PC-9 (cell line): ENCODE data around the gene CSN1S1. TPM values are rescaled to one million over a fixed set of nuclear protein-coding genes. Genes with fewer than 3 reads are reported as not detected.

ENCODE experiments used
- Bru-seq: library from RNA; stranded (reverse); fragments of 400-500 nt; gene quantifications from one replicate; lab custom pipeline; 2021; lab: Mats Ljungman, UMichigan
- BruChase-seq, 2 experiments: library from RNA; stranded (reverse); fragments of 400-500 nt; gene quantifications; one replicate each; lab custom pipeline; 2021; lab: Mats Ljungman, UMichigan
- BruUV-seq: library from RNA; stranded (reverse); fragments of 400-500 nt; replicated peaks from 2 replicates; lab custom pipeline; 2021; lab: Mats Ljungman, UMichigan
- CTCF ChIA-PET: fragments of 300-600 bp; sonication (Branson Sonifier 250); formaldehyde crosslinking; loops from one replicate; lab custom pipeline; 2022; ENCODE audit warnings: antibody characterized with exemption; lab: Charles Lee
- POLR2A ChIA-PET: fragments of 300-600 bp; sonication (Branson Sonifier 250); formaldehyde crosslinking; loops from one replicate; lab custom pipeline; 2022; ENCODE audit warnings: antibody characterized with exemption; ENCODE audit not compliant: unreplicated experiment; lab: Charles Lee
- DNase-seq, 2 experiments: peaks; one replicate each; pipeline versions ENCODE4 v3.0.0 to v3.0.0-alpha.2; 2015 to 2022; ENCODE audit warnings: mixed read lengths in 1 of 2
- H2AFZ ChIP-seq: fragments of 200-600 bp; sonication (generic); 2 replicates; pipeline ENCODE4 v1.8.1; 2017; ENCODE audit warnings: antibody characterized with exemption
- H3F3A ChIP-seq: fragments of 200-600 bp; sonication (generic); 2 replicates; pipeline ENCODE4 v1.8.1; 2017; ENCODE audit warnings: antibody characterized with exemption, mild to moderate bottlenecking, low read depth; ENCODE audit not compliant: insufficient read depth
- H3K27ac ChIP-seq: fragments of 200-600 bp; sonication (generic); 2 replicates; pipeline ENCODE4 v1.6.1; 2016; ENCODE audit warnings: mixed run types
- H3K27me3 ChIP-seq: fragments of 200-600 bp; sonication (generic); 2 replicates; pipeline ENCODE4 v1.6.1; 2016; ENCODE audit warnings: low read depth, mixed run types; ENCODE audit not compliant: insufficient read depth
- H3K36me3 ChIP-seq: fragments of 200-600 bp; sonication (generic); 2 replicates; pipeline ENCODE4 v1.6.1; 2016; ENCODE audit warnings: low read depth, mixed run types
- H3K4me1 ChIP-seq: fragments of 200-600 bp; sonication (generic); replicated peaks from 2 replicates; pipeline ENCODE4 v1.6.1; 2016; ENCODE audit warnings: mixed run types; ENCODE audit not compliant: insufficient read depth
- H3K4me2 ChIP-seq: fragments of 200-600 bp; sonication (generic); 2 replicates; pipeline ENCODE4 v1.6.1; 2017; ENCODE audit warnings: mixed run types
- H3K4me3 ChIP-seq: fragments of 200-600 bp; sonication (generic); 2 replicates; pipeline ENCODE4 v1.6.1; 2016; ENCODE audit warnings: mixed run types
- H3K79me2 ChIP-seq: fragments of 200-600 bp; sonication (generic); 2 replicates; pipeline ENCODE4 v1.6.1; 2017; ENCODE audit warnings: low read depth, mixed run types
- H3K9me2 ChIP-seq: fragments of 200-600 bp; sonication (generic); 2 replicates; pipeline ENCODE4 v1.8.1; 2017; ENCODE audit warnings: mild to moderate bottlenecking; ENCODE audit not compliant: insufficient read depth
- H3K9me3 ChIP-seq: fragments of 200-600 bp; sonication (generic); 2 replicates; pipeline ENCODE4 v1.8.1; 2016; ENCODE audit warnings: low read depth; ENCODE audit not compliant: insufficient read depth
- H4K20me1 ChIP-seq: fragments of 200-600 bp; sonication (generic); 2 replicates; pipeline ENCODE4 v1.8.1; 2017; ENCODE audit not compliant: insufficient read depth
- EZH2 ChIP-seq: fragments of 200-600 bp; sonication (generic); IDR thresholded peaks from 2 replicates; pipeline ENCODE4 v1.8.0; 2017; ENCODE audit warnings: antibody characterized with exemption, low read depth
- intact Hi-C: fragments of 100-400 bp; cut with micrococcal nuclease; formaldehyde crosslinking; loops from one replicate; pipeline ENCODE4 v1.10.0; 2022; ENCODE audit not compliant: unreplicated experiment
- long read RNA-seq: library from polyadenylated mRNA; stranded (forward); transcript quantifications from one replicate; pipeline ENCODE4 v2.0.0, GENCODE V29; 2022
- total RNA-seq: library from RNA; stranded (reverse); gene quantifications from 2 replicates; pipeline ENCODE4 v1.2.3, GENCODE V29; 2021
- TF ChIP-seq, protein P1 (sequence below): fragments of 200-600 bp; sonication (generic); conservative IDR thresholded peaks from 2 replicates; pipeline ENCODE4 v1.6.1; 2017; ENCODE audit warnings: mixed run types, antibody characterized with exemption, mild to moderate bottlenecking, moderate library complexity

Gene CSN1S1, protein sequence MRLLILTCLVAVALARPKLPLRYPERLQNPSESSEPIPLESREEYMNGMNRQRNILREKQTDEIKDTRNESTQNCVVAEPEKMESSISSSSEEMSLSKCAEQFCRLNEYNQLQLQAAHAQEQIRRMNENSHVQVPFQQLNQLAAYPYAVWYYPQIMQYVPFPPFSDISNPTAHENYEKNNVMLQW
- total RNA-seq = not detected in 2 replicates
- Bru-seq, nascent RNA = not detected
- not detected for BruChase-seq, experiment 1, labeled RNA remaining after a 2-hour chase
- not detected for BruChase-seq, experiment 2, labeled RNA remaining after a 6-hour chase
- long read RNA-seq = 0 reads

DNA sequence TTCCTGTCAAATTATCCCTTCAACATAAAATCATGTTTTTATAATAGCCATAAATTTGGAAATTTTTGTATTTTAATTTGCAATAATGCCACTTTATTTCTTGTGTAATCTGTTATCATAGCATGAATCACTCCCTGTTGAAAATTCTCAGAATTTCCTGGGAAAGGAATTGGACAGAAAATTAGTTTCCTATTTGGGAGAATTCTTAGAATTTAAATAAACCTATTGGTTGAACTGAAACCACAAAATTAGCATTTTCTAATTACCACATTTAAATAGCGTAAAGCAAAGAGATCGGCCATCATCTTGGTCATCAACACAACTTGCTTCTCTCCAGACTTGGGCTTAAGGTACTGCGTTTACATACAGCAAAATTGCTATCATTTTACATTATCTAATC is at the start of gene CSN1S1:
Gene CSN1S1 (plus strand): TSS at position 301 of the 400 bp plus-strand sequence. CDS start 1,488 bp downstream, outside the sequence.
- no peak for TF ChIP-seq EZH2
- TF ChIP-seq, protein P1, sequence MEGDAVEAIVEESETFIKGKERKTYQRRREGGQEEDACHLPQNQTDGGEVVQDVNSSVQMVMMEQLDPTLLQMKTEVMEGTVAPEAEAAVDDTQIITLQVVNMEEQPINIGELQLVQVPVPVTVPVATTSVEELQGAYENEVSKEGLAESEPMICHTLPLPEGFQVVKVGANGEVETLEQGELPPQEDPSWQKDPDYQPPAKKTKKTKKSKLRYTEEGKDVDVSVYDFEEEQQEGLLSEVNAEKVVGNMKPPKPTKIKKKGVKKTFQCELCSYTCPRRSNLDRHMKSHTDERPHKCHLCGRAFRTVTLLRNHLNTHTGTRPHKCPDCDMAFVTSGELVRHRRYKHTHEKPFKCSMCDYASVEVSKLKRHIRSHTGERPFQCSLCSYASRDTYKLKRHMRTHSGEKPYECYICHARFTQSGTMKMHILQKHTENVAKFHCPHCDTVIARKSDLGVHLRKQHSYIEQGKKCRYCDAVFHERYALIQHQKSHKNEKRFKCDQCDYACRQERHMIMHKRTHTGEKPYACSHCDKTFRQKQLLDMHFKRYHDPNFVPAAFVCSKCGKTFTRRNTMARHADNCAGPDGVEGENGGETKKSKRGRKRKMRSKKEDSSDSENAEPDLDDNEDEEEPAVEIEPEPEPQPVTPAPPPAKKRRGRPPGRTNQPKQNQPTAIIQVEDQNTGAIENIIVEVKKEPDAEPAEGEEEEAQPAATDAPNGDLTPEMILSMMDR = no peak
- no peaks in the 10 kb centered on the region for H3K9me3 ChIP-seq
- POLR2A ChIA-PET = no interaction called here
- H3K4me2 ChIP-seq = no peak within 1 kb of the TSS
- no TSS peak for BruUV-seq
- no peaks in the 10 kb centered on the region for H3K27me3 ChIP-seq
- no peak within 1 kb of the TSS for H3K27ac ChIP-seq
- DNase-seq = no peak
- CTCF ChIA-PET = no interaction called here
- no peaks in the 10 kb centered on the region for H3K4me1 ChIP-seq
- H4K20me1 ChIP-seq = no peaks in the 10 kb centered on the region
- intact Hi-C loops = no loop called here
- H3F3A ChIP-seq = no peaks in the 10 kb centered on the region
- H2AFZ ChIP-seq = no peak within 1 kb of the TSS
- no peak within 1 kb of the TSS for H3K4me3 ChIP-seq
- H3K36me3 ChIP-seq = no peaks in the 10 kb centered on the region
- H3K79me2 ChIP-seq = no peaks in the 10 kb centered on the region
- no peaks in the 10 kb centered on the region for H3K9me2 ChIP-seq

DNA sequence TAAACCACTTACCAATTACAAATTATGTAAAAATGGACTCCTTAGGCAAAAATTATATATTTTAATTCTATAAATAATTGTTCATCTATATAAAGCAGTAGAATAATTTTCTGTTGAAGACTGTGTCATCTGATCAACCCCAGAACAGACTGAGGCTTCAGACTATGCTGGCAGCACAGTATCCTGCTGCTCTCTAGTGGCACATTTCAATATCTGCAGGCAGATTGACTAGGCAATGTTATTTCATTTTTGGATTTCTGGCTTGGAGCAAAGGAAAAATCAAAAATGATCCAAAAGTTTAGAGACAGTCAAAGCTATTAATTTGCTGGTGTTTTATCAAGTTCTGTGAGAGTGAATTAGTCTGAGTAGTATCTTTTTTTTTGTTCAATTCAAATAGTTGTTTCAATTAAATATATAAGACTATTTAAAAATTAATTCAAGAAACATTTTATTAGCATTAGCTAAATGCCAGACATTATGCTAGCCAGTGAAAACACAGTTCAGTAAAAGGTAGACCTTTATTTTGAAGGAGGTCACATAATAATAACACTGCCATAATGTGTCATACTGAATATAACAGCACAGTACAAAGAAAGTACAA is 49.6 kb upstream of the CSN1S1 start:
- ChIA-PET CTCF (interaction anchor here (1.0 kb wide), 1 partner anchor 58 kb away, joined by 4 read pairs; no protein-coding TSS in a partner anchor), POLR2A (no interaction called here)
- Histone ChIP-seq H3K9me3 (no peaks in the 10 kb centered on the region), H3K36me3 (no peaks in the 10 kb centered on the region), H3K79me2 (no peaks in the 10 kb centered on the region), H3K4me1 (no peaks in the 10 kb centered on the region), H3K27me3 (no peaks in the 10 kb centered on the region), H3F3A (no peaks in the 10 kb centered on the region), H3K27ac (no peak overlapping the region), H3K9me2 (no peaks in the 10 kb centered on the region), H3K4me2 (no peak overlapping the region), H4K20me1 (no peaks in the 10 kb centered on the region), H3K4me3 (no peak overlapping the region), H2AFZ (no peak overlapping the region)
- intact Hi-C loops = loop anchor here (1.0 to 5.0 kb wide), 6 partner anchors 58 to 676 kb away; no protein-coding TSS in a partner anchor
- TF ChIP-seq, protein P1 = peak; percentile 74
- TF ChIP-seq EZH2 = no peak
- no peak for DNase-seq
- no TSS peak for BruUV-seq

DNA sequence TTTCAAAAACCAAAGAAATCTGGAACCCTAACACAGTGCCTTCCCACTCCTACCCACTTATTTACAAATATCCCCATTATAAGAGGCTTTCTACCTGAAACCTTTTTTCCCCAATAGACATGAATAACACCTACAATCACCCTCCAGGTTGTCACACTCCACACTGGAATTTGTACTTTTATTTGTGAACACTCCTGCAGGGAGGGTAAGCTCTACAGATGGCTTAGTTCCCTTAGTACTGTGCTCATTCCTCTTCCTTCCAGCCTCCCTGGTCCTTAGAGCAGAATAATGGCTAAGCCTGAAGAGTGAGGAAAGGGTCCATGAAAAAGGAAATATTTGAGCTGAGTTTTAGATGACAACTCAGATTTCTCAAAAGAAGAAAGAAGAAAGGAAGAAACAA is 48.7 kb upstream of the CSN1S1 start:
- Histone ChIP-seq H3K4me2 (no peak overlapping the region), H3K4me3 (no peak overlapping the region), H3K36me3 (no peaks in the 10 kb centered on the region), H3K27me3 (no peaks in the 10 kb centered on the region), H3K9me2 (no peaks in the 10 kb centered on the region), H4K20me1 (no peaks in the 10 kb centered on the region), H3F3A (no peaks in the 10 kb centered on the region), H3K4me1 (no peaks in the 10 kb centered on the region), H3K9me3 (no peaks in the 10 kb centered on the region), H3K79me2 (no peaks in the 10 kb centered on the region), H2AFZ (no peak overlapping the region), H3K27ac (no peak overlapping the region)
- no TSS peak for BruUV-seq
- intact Hi-C loops = loop anchor here (5.0 kb wide), 2 partner anchors 625 to 675 kb away; no protein-coding TSS in a partner anchor
- ChIA-PET POLR2A (interaction anchor here (0.5 kb wide), 1 partner anchor 110 kb away, joined by 3 read pairs; no protein-coding TSS in a partner anchor), CTCF (no interaction called here)
- DNase-seq = no peak
- no peak for TF ChIP-seq EZH2
- TF ChIP-seq, protein P1 = no peak
